MM.1S (cell line): ENCODE measurements around the gene UXS1.

ENCODE experiments used
- DNase-seq: peaks from one replicate; pipeline ENCODE4 v3.0.0-alpha.2; 2015
- H2AFZ ChIP-seq: fragments of 300-600 bp; sonication (generic); 2 replicates; pipeline ENCODE4 v1.6.0; 2016; ENCODE audit warnings: antibody characterized with exemption, low read length
- H3F3A ChIP-seq: fragments of 300-600 bp; sonication (generic); 2 replicates; pipeline ENCODE4 v1.6.1; 2016; ENCODE audit warnings: mild to moderate bottlenecking, antibody characterized with exemption, low read length, moderate library complexity, mixed read lengths; ENCODE audit not compliant: insufficient read depth
- H3K27ac ChIP-seq: fragments of 300-600 bp; sonication (generic); 2 replicates; pipeline ENCODE4 v1.5.1; 2016; ENCODE audit warnings: mild to moderate bottlenecking, low read length
- H3K27me3 ChIP-seq: fragments of 300-600 bp; sonication (generic); replicated peaks from 2 replicates; pipeline ENCODE4 v1.6.0; 2016; ENCODE audit warnings: low read length; ENCODE audit not compliant: insufficient read depth
- H3K36me3 ChIP-seq: fragments of 300-600 bp; sonication (generic); replicated peaks from 2 replicates; pipeline ENCODE4 v1.6.1; 2016; ENCODE audit warnings: mild to moderate bottlenecking, low read length, mixed read lengths; ENCODE audit not compliant: insufficient read depth
- H3K4me1 ChIP-seq: fragments of 300-600 bp; sonication (generic); 2 replicates; pipeline ENCODE4 v1.6.1; 2016; ENCODE audit warnings: low read length, mixed read lengths
- H3K4me2 ChIP-seq: fragments of 300-600 bp; sonication (generic); 2 replicates; pipeline ENCODE4 v1.6.0; 2016; ENCODE audit warnings: low read depth, low read length
- H3K4me3 ChIP-seq: fragments of 300-600 bp; sonication (generic); 2 replicates; pipeline ENCODE4 v1.5.1; 2016; ENCODE audit warnings: low read length, mixed read lengths
- H3K79me2 ChIP-seq: fragments of 300-600 bp; sonication (generic); 2 replicates; pipeline ENCODE4 v1.6.1; 2016; ENCODE audit warnings: mixed run types, low read length, mixed read lengths
- H3K9ac ChIP-seq: fragments of 300-600 bp; sonication (generic); 2 replicates; pipeline ENCODE4 v1.6.1; 2016; ENCODE audit warnings: low read length, mixed read lengths
- H3K9me2 ChIP-seq: fragments of 300-600 bp; sonication (generic); replicated peaks from 2 replicates; pipeline ENCODE4 v1.6.1; 2016; ENCODE audit warnings: mild to moderate bottlenecking, low read length, mixed read lengths; ENCODE audit not compliant: insufficient read depth
- H3K9me3 ChIP-seq: fragments of 300-600 bp; sonication (generic); replicated peaks from 2 replicates; pipeline ENCODE4 v1.6.1; 2016; ENCODE audit warnings: mild to moderate bottlenecking, low read length, mixed read lengths; ENCODE audit not compliant: insufficient read depth
- H4K20me1 ChIP-seq: fragments of 300-600 bp; sonication (generic); 2 replicates; pipeline ENCODE4 v1.6.1; 2016; ENCODE audit warnings: mild to moderate bottlenecking, low read length, moderate library complexity, mixed read lengths; ENCODE audit not compliant: insufficient read depth
- CTCF ChIP-seq: fragments of 300-600 bp; sonication (generic); IDR thresholded peaks from 2 replicates; pipeline ENCODE4 v1.5.1; 2016; ENCODE audit warnings: antibody characterized with exemption, low read length, mixed read lengths
- EZH2 ChIP-seq: fragments of 300-600 bp; sonication (generic); optimal IDR thresholded peaks from 2 replicates; pipeline ENCODE3; 2017; ENCODE audit warnings: low read depth, mild to moderate bottlenecking, antibody characterized with exemption, low read length, mixed read lengths
- EZH2phosphoT487 ChIP-seq: fragments of 300-600 bp; sonication (generic); IDR thresholded peaks from 2 replicates; pipeline ENCODE4 v1.6.1; 2018; ENCODE audit warnings: antibody characterized with exemption, low read length

The UXS1 gene

GRCh38 chr2:106189325-106189724 lies 4.8 kb downstream of the UXS1 start:
- H3K79me2 ChIP-seq: peaks cover 69% of the 10 kb centered on the region
- H3K9ac ChIP-seq: no peak overlapping the region
- no peak overlapping the region for H3K27ac ChIP-seq
- no peak overlapping the region for H3K4me3 ChIP-seq
- H4K20me1 ChIP-seq: no peaks in the 10 kb centered on the region
- H3K27me3 ChIP-seq: no peaks in the 10 kb centered on the region
- H3F3A ChIP-seq: peaks cover 12% of the 10 kb centered on the region; the same call in 1 of the 2 replicates
- no peak for TF ChIP-seq CTCF
- TF ChIP-seq EZH2phosphoT487: no peak
- TF ChIP-seq EZH2: no peak
- no peaks in the 10 kb centered on the region for H3K9me3 ChIP-seq
- H3K36me3 ChIP-seq: no peaks in the 10 kb centered on the region
- no peak overlapping the region for H2AFZ ChIP-seq
- H3K9me2 ChIP-seq: no peaks in the 10 kb centered on the region
- peaks cover 5% of the 10 kb centered on the region for H3K4me1 ChIP-seq
- H3K4me2 ChIP-seq: no peak overlapping the region
- no peak for DNase-seq

GRCh38 chr2:106187273-106187891 lies 6.7 kb downstream of the UXS1 start:
- H3K79me2 ChIP-seq: peaks cover 75% of the 10 kb centered on the region
- no peak overlapping the region for H3K9ac ChIP-seq
- no peaks in the 10 kb centered on the region for H3K27me3 ChIP-seq
- peaks cover 11% of the 10 kb centered on the region for H3K4me1 ChIP-seq
- no peaks in the 10 kb centered on the region for H3K9me2 ChIP-seq
- H4K20me1 ChIP-seq: no peaks in the 10 kb centered on the region
- no peak for TF ChIP-seq EZH2
- no peak for TF ChIP-seq EZH2phosphoT487
- TF ChIP-seq CTCF: no peak
- no peaks in the 10 kb centered on the region for H3K36me3 ChIP-seq
- no peak overlapping the region for H3K4me3 ChIP-seq
- no peak overlapping the region for H2AFZ ChIP-seq
- no peak overlapping the region for H3K4me2 ChIP-seq
- no peak overlapping the region for H3K27ac ChIP-seq
- H3K9me3 ChIP-seq: no peaks in the 10 kb centered on the region
- DNase-seq: no peak
- H3F3A ChIP-seq: no peaks in the 10 kb centered on the region; the same call in 1 of the 2 replicates

- Histone ChIP-seq H3K27me3 (no peaks in the 10 kb centered on the region), H2AFZ (no peak overlapping the region), H3K4me2 (no peak overlapping the region), H3K9me2 (no peaks in the 10 kb centered on the region), H3K36me3 (no peaks in the 10 kb centered on the region), H3K4me1 (peaks cover 13% of the 10 kb centered on the region), H3K27ac (no peak overlapping the region), H3K4me3 (no peak overlapping the region), H3K79me2 (peaks cover 78% of the 10 kb centered on the region), H4K20me1 (no peaks in the 10 kb centered on the region), H3K9me3 (no peaks in the 10 kb centered on the region), H3F3A (no peaks in the 10 kb centered on the region; the same call in 1 of the 2 replicates), H3K9ac (no peak overlapping the region)
- DNase-seq: no peak
- TF ChIP-seq EZH2: no peak
- TF ChIP-seq CTCF: no peak
- no peak for TF ChIP-seq EZH2phosphoT487
Measured at GRCh38 chr2:106185475-106186184, 8.5 kb downstream of the UXS1 start.
